Renal pelvis (tissue), 4 donors: ENCODE data around the gene RNF166. TPM values are rescaled to one million over a fixed set of nuclear protein-coding genes. Genes with fewer than 3 reads are reported as not detected.
A peak's percentile ranks its signal among the peaks of the same experiment; 100 is the strongest.
"Not testable (repeated sequence)": the region's sequence is repeated elsewhere in the genome, so short reads cannot be mapped to it uniquely, and the experiment has no call there.

Source experiments
- DNase-seq: peaks from one replicate; pipeline ENCODE4 v3.0.0-alpha.2; 2013
- polyA plus RNA-seq, 3 donors: library from polyadenylated mRNA; unstranded; fragments of 120-200 nt; gene quantifications; one replicate each; pipeline ENCODE4 v1.2.1, GENCODE V29; 2013; ENCODE audit not compliant: insufficient read length in 3 of 3

The RNF166 gene
- polyA plus RNA-seq, 3 donors = 20.5 to 22.2 (median 20.7) TPM

DNA sequence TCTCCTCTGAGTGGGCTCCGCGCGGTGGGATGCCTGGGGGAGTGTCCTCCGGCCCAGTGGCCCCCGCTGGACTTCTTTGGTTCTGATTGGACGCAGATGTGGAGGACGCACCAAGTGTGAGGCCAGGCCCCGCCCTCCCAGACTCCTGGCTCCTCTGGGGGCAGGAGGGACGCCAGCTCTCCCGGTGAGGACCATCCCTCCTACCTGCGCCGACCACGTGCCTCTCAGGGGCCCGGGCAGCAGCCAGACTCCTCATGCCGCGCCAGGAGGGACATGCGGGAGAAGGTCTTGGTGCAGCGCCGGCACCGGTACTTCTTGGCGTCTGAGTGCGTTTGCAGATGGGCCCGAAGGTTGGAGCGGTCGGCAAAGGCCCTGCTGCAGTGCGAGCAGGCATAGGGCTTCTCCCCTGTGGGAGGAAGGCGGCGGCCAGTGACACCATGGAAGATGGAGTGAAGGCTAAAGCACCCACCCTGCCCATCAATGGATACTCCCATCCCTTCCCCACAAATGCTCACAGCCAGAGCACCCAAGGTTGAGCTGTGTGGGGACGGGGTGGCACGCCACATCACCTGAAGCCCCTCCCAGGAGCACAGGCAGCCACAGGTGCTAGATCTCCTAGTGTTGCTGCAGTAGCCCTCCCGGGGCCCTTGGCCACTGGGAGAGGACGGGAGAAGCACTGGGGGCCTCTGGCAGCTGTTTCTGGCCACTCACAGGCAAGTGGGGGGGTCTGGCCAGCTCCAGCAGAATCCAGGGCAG, 27.8 kb downstream of the RNF166 start:
- no peak for DNase-seq

GRCh38 chr16:88677721-88678120, 28.5 kb downstream of the RNF166 start:
- no peak for DNase-seq

DNA sequence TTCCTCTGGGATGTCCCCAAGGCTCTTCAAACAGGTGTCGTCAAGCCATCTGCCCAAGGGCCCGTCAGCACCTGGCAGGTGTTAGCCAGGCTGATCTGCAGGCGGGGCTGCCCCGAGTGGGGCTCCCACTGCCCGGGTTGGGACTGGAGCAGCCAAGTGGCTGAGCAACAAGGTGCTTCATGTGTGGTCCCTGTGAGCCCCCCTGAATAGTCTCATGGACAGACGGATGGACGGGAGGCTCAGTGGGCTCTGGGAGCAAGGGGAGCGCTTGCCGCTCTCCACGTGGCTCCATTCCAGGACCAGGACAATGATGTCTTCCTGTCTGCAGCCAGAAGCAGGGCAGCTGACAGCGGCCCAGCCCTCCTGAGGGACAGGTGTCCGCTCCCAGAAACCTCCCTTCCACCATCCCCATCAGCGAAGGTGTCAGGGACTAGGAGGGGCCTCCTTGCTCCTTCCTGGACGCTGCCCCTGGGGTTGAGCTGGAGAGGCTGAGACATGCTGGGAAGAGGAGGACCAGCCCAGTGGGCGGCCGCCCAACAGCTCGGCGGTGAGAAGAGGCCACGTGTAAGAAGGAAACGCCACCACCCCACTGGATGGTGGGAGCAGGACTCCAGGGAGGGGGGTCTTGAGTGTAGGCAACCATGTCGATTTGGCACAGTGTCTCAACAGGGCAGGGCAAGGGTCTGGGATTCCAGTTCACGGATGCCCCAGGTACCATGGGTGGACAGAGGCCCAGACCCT, 29.5 kb downstream of the RNF166 start:
- DNase-seq = no peak

DNA sequence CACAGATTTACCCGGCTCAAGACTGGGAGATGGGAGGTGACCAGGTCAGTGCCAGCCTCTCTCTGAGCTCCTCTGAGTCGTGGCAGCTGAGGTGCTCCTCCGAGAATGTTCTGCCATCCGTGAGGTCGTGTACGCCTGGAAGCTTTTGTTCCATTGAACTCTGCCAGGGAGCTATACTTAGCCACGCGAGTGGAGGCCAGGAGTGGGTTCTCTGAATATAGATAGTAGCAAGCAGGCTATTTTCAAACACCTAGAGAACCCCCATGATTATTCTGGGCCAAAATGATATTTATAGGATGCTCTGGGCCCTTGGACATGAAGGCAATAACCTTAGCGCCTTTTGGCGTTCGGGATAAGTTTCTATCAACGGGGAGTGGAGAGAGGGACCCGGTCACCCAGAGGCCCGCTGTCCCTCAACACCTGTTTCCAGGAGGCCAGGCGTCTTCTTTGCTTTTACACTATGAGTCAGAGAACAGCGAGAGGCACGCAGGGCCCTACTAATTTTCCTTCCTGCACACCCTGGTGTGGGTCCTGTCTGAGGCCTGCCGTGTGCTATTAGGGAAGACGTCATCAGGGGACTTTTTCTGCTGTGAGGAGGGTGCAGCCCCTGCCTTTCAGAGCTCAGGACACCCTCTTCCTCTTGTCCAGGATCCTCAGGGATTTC, 32.4 kb downstream of the RNF166 start:
- DNase-seq = no peak

DNA sequence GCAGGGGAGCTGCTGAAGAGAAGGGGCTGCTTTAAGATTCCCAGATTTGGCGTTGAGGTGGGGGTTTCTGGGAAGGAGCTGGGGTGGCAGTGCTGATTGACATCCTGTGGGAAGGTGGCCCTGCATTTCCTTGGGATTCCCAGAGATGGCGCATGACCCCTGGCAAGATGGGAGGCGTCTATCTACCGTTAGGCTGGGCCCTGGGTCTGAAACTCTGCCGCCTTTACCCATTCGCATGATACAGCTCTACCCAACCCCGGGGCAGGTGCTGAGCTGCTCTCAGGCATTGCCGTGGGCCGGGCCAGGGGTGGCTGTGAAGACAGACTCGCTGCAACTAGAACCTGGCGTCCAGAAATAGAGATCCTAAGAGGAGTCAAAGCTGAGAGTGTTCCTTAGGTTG, 33.4 kb downstream of the RNF166 start:
- DNase-seq = no peak

- no peak for DNase-seq
Measured at GRCh38 chr16:88671806-88672205, 34.4 kb downstream of the RNF166 start.

DNA sequence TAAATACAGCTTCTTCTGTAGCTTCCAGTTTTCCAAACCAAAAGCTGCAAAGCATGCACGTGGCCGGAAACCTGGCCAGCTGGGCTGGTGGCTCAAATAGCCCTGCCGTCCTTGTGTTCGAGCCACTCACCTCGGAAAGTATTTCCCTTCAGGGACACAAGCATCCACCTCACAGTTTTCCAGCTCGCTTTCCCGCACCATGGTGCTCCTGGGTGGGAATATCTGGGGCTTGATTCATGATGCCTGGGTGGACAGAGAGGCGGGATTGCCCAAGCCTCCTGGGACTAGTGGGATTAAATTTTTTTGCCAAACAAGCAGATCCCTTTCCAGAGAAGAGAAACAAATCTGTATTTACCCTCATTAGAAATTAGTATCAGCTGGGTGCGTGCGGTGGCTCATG, 36.2 kb downstream of the RNF166 start:
- DNase-seq = no peak

DNA sequence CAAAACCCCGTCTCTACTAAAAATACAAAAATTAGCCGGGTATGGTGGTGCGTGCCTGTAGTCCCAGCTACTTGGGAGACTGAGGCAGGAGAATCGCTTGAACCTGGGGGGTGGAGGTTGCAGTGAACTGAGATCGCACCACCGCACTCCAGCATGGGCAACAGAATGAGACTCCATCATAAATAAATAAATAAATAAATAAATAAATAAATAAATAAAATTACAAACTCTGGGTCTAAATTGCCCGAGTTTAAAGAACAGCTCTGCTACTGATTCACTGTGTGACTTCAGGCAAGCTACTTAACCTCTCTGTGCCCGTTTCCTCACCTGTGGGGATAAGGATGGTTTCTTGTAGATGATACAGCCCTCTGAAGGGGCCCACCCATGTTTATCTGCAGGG, 36.7 kb downstream of the RNF166 start:
- not testable (repeated sequence) for DNase-seq

GRCh38 chr16:88667461-88667860, 38.7 kb downstream of the RNF166 start:
- no peak for DNase-seq

DNA sequence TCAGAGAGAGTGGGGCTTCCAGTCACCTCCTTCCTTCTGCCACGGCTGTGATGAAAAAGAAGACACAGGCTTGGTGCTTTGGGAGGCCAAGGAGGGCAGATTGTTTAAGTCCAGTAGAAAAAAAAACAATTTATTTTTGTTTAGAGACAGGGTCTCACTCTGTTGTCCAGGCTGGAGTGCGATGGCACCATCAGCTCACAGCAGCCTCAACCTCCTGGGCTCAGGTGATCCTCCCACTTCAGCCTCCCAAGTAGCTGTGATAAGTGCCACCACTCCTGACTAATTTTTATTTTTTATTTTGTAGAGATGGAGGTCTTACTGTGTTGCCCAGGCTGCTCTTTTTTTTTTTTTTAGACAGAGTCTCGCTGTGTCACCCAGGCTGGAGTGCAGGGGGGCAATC, 40.6 kb downstream of the RNF166 start:
- DNase-seq = no peak

- no peak for DNase-seq
Measured at GRCh38 chr16:88665148-88665547, 41.1 kb downstream of the RNF166 start.

GRCh38 chr16:88662843-88663606, 43.2 kb downstream of the RNF166 start, which contains the start of gene MVD:
Gene MVD (minus strand): TSS chr16:88663091. CDS start chr16:88663080, 11 bp downstream.
- peak; percentile 97 for DNase-seq

DNA sequence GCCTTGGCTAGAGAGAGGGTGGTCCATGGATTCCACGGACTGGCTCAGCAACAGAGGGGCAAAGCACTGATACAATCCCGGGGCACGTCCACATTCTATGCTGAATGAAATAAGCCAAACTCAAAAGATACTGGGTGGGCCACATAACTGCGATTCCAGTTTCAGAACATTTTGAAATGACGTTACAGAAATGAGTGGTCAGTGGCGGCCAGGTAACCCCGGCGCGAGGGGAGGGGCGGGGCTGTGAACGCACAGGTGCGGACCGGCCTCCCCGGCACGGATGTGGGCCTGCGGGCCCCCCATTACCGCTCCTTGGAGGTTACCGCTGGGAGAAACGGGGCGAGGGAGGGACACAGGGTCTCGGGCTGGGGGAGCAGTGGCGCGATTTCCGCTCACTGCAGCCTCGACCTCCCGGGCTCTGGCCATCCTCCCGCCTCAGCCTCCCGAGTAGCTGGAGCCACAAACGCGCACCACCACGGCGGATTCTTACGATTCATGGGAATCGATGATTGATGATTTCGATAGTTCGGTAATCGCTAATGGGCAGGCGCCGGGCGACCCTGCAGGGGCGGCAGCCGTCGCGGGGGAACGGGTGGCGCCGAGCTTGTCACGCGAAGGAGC, 43.9 kb downstream of the RNF166 start:
- no peak for DNase-seq

GRCh38 chr16:88661468-88661867, 44.7 kb downstream of the RNF166 start:
- DNase-seq = no peak

DNA sequence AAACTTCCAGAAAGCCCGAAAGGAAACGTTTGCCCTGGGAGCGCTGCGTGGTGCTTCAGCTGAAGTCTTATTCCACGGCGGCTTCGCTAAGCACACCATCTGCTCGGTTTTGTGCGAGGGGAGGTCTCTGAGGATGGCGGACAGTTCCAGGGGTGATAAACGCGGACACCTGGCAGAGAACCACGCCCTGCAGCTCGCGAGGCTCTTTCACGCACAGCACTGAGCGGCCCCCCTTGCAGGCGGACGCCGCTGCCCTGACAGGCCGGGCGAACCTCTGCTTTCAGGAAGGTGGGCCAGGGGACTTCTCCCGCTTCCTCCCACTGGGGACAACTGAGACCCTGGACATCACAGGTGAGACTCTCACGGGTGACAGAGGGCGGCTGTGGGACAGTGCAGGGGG, 47.0 kb downstream of the RNF166 start:
- DNase-seq = no peak

GRCh38 chr16:88658714-88659113, 47.5 kb downstream of the RNF166 start:
- no peak for DNase-seq

DNA sequence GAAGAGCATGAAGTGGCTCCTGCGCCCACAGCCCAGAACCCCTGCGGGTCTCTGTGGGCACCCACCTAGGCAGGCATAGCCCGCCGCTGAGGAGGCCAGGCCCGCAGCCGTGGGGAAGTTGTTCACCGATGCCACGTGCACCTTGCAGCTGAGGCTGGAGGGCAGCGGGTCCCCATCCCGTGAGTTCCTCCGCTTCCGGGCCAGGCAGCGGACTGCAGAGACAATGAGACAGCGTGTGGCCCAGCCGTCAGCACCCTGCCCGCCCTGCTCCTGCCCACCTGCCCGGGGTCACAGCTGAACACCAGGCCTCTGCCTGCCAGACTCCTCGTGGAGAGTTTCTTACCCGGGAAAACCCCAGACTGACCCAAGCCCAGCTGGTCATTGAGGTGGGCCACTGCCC, 48.8 kb downstream of the RNF166 start:
- DNase-seq = no peak

DNA sequence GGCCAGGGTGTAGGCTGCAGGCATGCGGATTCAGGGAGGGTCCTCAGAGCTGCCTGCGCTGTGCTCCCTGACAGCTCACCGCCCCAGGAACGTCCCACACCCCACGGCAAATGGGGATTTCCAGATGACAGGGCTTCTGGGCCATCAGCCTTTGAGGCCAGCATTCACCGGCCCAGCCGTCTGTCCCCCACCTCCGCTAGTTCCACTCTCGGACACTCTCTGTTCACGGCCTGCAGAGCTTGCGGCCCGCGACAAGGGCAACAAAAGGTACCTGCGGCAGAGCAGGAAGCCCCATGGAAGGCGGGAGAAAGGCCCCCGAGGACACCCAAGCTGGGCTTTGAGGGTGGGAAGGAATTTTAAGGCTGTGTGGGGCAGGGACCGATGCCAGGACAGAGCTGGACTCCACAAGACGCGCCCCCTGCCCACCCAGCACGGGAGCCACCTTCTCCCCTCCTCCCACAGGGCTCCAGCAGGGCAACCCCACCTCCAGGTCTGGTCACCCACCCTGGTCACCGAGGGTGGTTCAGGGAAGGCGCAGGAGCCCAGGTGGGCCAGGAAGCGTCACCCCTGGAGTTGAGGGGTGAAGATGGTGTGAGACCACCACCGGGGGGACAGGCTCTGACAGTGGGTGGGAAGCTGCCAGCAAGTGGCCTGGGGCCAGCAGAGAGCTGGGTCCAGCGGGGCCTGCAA, 49.8 kb downstream of the RNF166 start:
- no peak for DNase-seq

GRCh38 chr16:88655733-88656281, 50.4 kb downstream of the RNF166 start:
- no peak for DNase-seq

GRCh38 chr16:88655053-88655732, 51.0 kb downstream of the RNF166 start:
- no peak for DNase-seq
